Osteocyte (in vitro differentiated cells): ENCODE results near the gene OPRL1. TPM values are rescaled to one million over a fixed set of nuclear protein-coding genes. Genes with fewer than 3 reads are reported as not detected.
A peak's percentile ranks its signal among the peaks of the same experiment; 100 is the strongest.

Source experiments
- DNase-seq: peaks from one replicate; pipeline ENCODE4 v3.0.0; 2021; ENCODE audit warnings: mixed read lengths; ENCODE audit not compliant: unreplicated experiment; ENCODE audit errors: extremely low spot score
- H3K27ac Mint-ChIP-seq: one replicate; pipeline ENCODE4 v1.8.0; 2021; ENCODE audit warnings: mild to moderate bottlenecking, mixed read lengths; ENCODE audit not compliant: unreplicated experiment
- H3K27me3 Mint-ChIP-seq: one replicate; pipeline ENCODE4 v1.8.0; 2021; ENCODE audit warnings: mixed read lengths; ENCODE audit not compliant: unreplicated experiment
- H3K36me3 Mint-ChIP-seq: one replicate; pipeline ENCODE4 v1.8.0; 2021; ENCODE audit warnings: mixed read lengths; ENCODE audit not compliant: unreplicated experiment
- H3K4me1 Mint-ChIP-seq: one replicate; pipeline ENCODE4 v1.8.0; 2021; ENCODE audit warnings: mixed read lengths; ENCODE audit not compliant: unreplicated experiment
- H3K4me3 Mint-ChIP-seq: one replicate; pipeline ENCODE4 v1.8.0; 2021; ENCODE audit warnings: mild to moderate bottlenecking, moderate library complexity, mixed read lengths; ENCODE audit not compliant: unreplicated experiment
- H3K9me3 Mint-ChIP-seq: one replicate; pipeline ENCODE4 v1.8.0; 2021; ENCODE audit warnings: mixed read lengths; ENCODE audit not compliant: unreplicated experiment
- CTCF ChIP-seq: fragments of 200-600 bp; sonication (generic); IDR thresholded peaks from 2 replicates; pipeline ENCODE4 v1.5.0; 2021; ENCODE audit warnings: antibody characterized with exemption, mild to moderate bottlenecking, moderate library complexity
- total RNA-seq: library from RNA; stranded (reverse); gene quantifications from 2 replicates; pipeline ENCODE4 v1.2.1, GENCODE V29; 2021

The OPRL1 gene
- total RNA-seq, 1 donor from 2014 or later = 2.1 TPM

DNA sequence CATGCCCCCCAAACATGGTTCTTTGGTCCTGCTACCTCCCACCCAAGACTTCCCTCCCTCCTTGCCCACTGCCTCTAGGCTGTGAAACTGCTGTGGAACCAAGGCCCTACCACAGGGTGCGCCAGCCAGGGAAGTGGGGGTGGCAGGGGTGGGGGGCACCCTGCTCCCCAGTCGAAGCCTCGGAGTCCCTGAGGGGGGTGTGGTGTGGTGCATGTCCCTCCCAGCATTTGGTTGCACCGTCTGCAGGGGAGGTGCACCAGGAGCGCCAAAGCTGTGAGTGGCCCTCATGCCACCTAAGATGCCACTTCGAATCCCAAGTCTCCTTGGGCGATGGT lies 2.4 kb upstream of the OPRL1 start:
- no peak for DNase-seq
- Mint-ChIP-seq H3K4me1 (peaks cover 27% of the 10 kb centered on the region), H3K4me3 (no peak overlapping the region), H3K36me3 (peaks cover under 1% of the 10 kb centered on the region), H3K27me3 (no peaks in the 10 kb centered on the region), H3K9me3 (no peaks in the 10 kb centered on the region), H3K27ac (no peak overlapping the region)
- no peak for TF ChIP-seq CTCF

- Mint-ChIP-seq H3K27me3 (no peaks in the 10 kb centered on the region), H3K9me3 (no peaks in the 10 kb centered on the region), H3K4me1 (peaks cover 31% of the 10 kb centered on the region), H3K4me3 (peak overlapping the region; percentile 10), H3K36me3 (no peaks in the 10 kb centered on the region), H3K27ac (no peak overlapping the region)
- DNase-seq = no peak
- no peak for TF ChIP-seq CTCF
Observed at GRCh38 chr20:64077876-64078551, 1.9 kb upstream of the OPRL1 start.

- Mint-ChIP-seq H3K36me3 (no peaks in the 10 kb centered on the region), H3K27me3 (no peaks in the 10 kb centered on the region), H3K4me1 (peaks cover 33% of the 10 kb centered on the region), H3K4me3 (peak overlapping the region; percentile 73), H3K9me3 (no peaks in the 10 kb centered on the region), H3K27ac (no peak overlapping the region)
- TF ChIP-seq CTCF = no peak
- no peak for DNase-seq
Observed at GRCh38 chr20:64078934-64079272, 979 bp upstream of the OPRL1 start.

- TF ChIP-seq CTCF = no peak
- DNase-seq = peak; percentile 89
- Mint-ChIP-seq H3K9me3 (no peaks in the 10 kb centered on the region), H3K4me3 (peak within 1 kb of the TSS; percentile 73), H3K36me3 (no peaks in the 10 kb centered on the region), H3K27me3 (no peaks in the 10 kb centered on the region), H3K4me1 (peaks cover 35% of the 10 kb centered on the region), H3K27ac (peak within 1 kb of the TSS; percentile 38)
Observed at GRCh38 chr20:64079273-64080012, 439 bp upstream of the OPRL1 start, which contains the start of gene RGS19. TSS of gene RGS19 (minus strand) at chr20:64079518. CDS start at chr20:64076886, 2,632 bp downstream.

DNA sequence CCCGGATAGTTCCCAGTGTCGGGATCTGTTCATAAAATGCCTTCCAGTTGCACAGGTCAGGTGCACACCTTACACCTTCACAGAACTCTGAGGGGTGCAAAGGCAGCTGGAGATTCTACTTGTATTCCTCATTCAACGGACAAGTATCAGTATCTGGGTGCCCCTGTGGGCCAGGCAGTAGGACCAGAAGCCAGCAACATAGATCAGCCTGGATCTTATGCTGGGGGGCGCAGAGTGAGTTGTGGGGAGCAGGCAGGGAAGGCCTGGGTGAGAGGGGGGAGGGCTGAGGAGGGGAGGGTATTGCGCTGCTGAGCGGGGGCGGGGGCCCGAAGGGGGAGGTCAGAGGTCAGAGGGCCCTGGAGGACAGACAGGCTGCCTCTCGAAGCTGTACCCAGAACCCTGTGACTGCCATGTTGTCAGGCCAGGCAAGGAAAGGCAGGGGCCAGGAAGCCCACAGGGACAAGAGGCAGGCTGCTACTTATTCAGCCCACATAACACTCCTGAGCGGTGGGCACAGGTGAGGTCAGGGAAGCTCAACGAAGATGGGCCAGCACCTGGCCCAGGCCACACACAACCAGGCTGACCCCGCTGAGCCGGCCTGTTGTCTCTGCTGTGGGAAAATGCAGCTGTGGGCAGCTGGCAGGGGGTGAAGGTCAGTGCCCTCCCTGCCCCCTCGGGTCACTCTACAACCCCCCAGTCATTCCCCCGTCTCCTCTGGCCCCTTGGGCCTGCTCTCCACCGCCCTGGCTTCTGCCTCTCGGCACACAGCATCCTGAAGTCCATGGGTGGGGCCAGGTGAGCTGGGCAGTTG lies 1.1 kb downstream of the OPRL1 start:
- Mint-ChIP-seq H3K27me3 (peaks cover 11% of the 10 kb centered on the region), H3K27ac (no peak overlapping the region), H3K9me3 (no peaks in the 10 kb centered on the region), H3K4me1 (peaks cover 35% of the 10 kb centered on the region), H3K4me3 (peak overlapping the region; percentile 70), H3K36me3 (no peaks in the 10 kb centered on the region)
- TF ChIP-seq CTCF = no peak
- DNase-seq = no peak
